Endothelial cell of umbilical vein (primary cell): ENCODE data around the gene RAI1.

Source experiments
- EZH2 ChIP-seq: IDR thresholded peaks from 2 replicates; pipeline ENCODE4 v1.6.1; 2012; ENCODE audit warnings: borderline replicate concordance, low read depth, mild to moderate bottlenecking, moderate library complexity, low read length, inconsistent platforms; ENCODE audit not compliant: severe bottlenecking
- POLR2A ChIP-seq: IDR thresholded peaks from 2 replicates; pipeline ENCODE4 v1.6.1; 2012; ENCODE audit warnings: low read depth, mild to moderate bottlenecking, control low read depth, low read length
- TF ChIP-seq, protein P1 (sequence below), 2 donors: IDR thresholded peaks; 1 replicate in 1 of 2; 2 replicates in 1 of 2; pipeline ENCODE4 v1.5.1; 2011; ENCODE audit warnings: low read length in 2 of 2, mild to moderate bottlenecking in 2 of 2, moderate library complexity in 2 of 2, control low read depth in 1 of 2, inconsistent platforms in 1 of 2, low read depth in 1 of 2; ENCODE audit not compliant: insufficient read depth in 1 of 2; ENCODE audit errors: extremely low read depth in 1 of 2

DNA sequence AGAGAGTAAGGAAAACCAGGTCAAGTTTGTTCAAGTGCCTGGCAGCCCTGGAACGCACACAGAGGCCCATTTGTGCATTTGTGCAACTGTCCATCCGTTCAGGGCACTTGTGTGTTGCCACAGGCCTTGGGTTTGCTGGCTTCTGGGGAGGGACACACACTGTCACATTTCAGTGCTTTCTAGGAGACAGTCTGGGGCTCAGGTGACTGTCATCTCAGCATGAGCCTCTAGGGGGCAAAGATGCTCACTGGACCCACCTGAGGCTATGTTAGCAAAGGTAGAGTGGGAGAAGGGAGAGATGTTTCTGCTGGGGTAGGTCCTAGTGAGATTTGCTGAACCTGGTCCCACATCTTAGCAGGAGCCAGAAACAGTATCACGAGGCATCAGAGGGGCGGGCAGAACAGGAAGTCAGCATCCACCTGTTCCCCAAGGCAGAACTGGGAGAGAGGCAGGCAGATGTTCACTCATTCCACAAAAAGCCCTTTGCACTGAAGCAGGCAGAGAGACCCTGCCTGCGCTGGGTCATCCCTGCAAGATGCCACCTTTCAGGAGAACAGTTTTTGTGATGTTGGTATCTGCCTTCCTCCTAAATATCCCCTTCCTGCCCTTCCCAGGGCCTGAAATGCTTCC lies 48.5 kb downstream of the RAI1 start:
- TF ChIP-seq, protein P1, sequence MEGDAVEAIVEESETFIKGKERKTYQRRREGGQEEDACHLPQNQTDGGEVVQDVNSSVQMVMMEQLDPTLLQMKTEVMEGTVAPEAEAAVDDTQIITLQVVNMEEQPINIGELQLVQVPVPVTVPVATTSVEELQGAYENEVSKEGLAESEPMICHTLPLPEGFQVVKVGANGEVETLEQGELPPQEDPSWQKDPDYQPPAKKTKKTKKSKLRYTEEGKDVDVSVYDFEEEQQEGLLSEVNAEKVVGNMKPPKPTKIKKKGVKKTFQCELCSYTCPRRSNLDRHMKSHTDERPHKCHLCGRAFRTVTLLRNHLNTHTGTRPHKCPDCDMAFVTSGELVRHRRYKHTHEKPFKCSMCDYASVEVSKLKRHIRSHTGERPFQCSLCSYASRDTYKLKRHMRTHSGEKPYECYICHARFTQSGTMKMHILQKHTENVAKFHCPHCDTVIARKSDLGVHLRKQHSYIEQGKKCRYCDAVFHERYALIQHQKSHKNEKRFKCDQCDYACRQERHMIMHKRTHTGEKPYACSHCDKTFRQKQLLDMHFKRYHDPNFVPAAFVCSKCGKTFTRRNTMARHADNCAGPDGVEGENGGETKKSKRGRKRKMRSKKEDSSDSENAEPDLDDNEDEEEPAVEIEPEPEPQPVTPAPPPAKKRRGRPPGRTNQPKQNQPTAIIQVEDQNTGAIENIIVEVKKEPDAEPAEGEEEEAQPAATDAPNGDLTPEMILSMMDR (IDR thresholded peaks at IDR 0.05; ENCODE audit: extremely low read depth in 1 of 2, insufficient read depth in 1 of 2, low read depth in 1 of 2, low read length in 2 of 2): peak; percentile 28 to 49
- no peak for TF ChIP-seq EZH2
- TF ChIP-seq POLR2A: no peak
